Measurements from ENCODE around the gene OAT.
A peak's percentile ranks its signal among the peaks of the same experiment; 100 is the strongest.

Gene OAT

GRCh38 chr10:124394583-124394982 lies 24.1 kb downstream of the OAT start:
- DNase-seq, result no peak

GRCh38 chr10:124392626-124393342 lies 25.9 kb downstream of the OAT start:
- no peak for DNase-seq

- no peak for DNase-seq
Measured at GRCh38 chr10:124390471-124391187, 28.1 kb downstream of the OAT start.

- no peak for DNase-seq
Measured at GRCh38 chr10:124389613-124390361, 28.9 kb downstream of the OAT start.

- DNase-seq, result peak; percentile 93
Measured at GRCh38 chr10:124388823-124389612, 29.7 kb downstream of the OAT start.

- DNase-seq, result no peak
Measured at GRCh38 chr10:124388476-124388822, 30.3 kb downstream of the OAT start.

- DNase-seq, result no peak
Measured at GRCh38 chr10:124387078-124387874, 31.4 kb downstream of the OAT start.

GRCh38 chr10:124386186-124387077 lies 32.3 kb downstream of the OAT start:
- DNase-seq, result no peak

- no peak for DNase-seq
Measured at GRCh38 chr10:124385627-124386185, 33.0 kb downstream of the OAT start.

GRCh38 chr10:124384591-124385190 lies 34.0 kb downstream of the OAT start:
- no peak for DNase-seq

GRCh38 chr10:124384172-124384571 lies 34.6 kb downstream of the OAT start:
- DNase-seq, result no peak

GRCh38 chr10:124383496-124383895 lies 35.2 kb downstream of the OAT start:
- no peak for DNase-seq

- no peak for DNase-seq
Measured at GRCh38 chr10:124381011-124381611, 37.6 kb downstream of the OAT start.

- DNase-seq, result no peak
Measured at GRCh38 chr10:124380256-124380995, 38.3 kb downstream of the OAT start.

GRCh38 chr10:124379609-124380193 lies 39.0 kb downstream of the OAT start:
- no peak for DNase-seq

GRCh38 chr10:124378881-124379471 lies 39.7 kb downstream of the OAT start:
- no peak for DNase-seq

- no peak for DNase-seq
Measured at GRCh38 chr10:124378271-124378670, 40.5 kb downstream of the OAT start.

GRCh38 chr10:124377101-124377500 lies 41.6 kb downstream of the OAT start:
- DNase-seq, result no peak
